ENCODE measurements around the gene PAPLN.
"Not testable (repeated sequence)": the region's sequence is repeated elsewhere in the genome, so short reads cannot be mapped to it uniquely, and the experiment has no call there.

PAPLN gene

GRCh38 chr14:73237219-73237785 lies at the start of gene PAPLN:
TSS of gene PAPLN (plus strand) at chr14:73237506. CDS start at chr14:73239779, 2,273 bp downstream.
- no peak for TF ChIP-seq CTCF (conservative IDR thresholded peaks at IDR 0.05)
- TF ChIP-seq ZFX (IDR thresholded peaks at IDR 0.05): no peak
- no peak within 1 kb of the TSS for H3K27ac ChIP-seq

GRCh38 chr14:73188501-73188911 lies 48.8 kb upstream of the PAPLN start:
- TF ChIP-seq CTCF (conservative IDR thresholded peaks at IDR 0.05) (no peak), ZFX (IDR thresholded peaks at IDR 0.05) (no peak)
- H3K27ac ChIP-seq: no peak overlapping the region

GRCh38 chr14:73189651-73190050 lies 47.7 kb upstream of the PAPLN start:
- H3K27ac ChIP-seq: no peak overlapping the region
- TF ChIP-seq ZFX (IDR thresholded peaks at IDR 0.05) (no peak), CTCF (conservative IDR thresholded peaks at IDR 0.05) (no peak)

GRCh38 chr14:73191441-73191840 lies 45.9 kb upstream of the PAPLN start:
- TF ChIP-seq ZFX (IDR thresholded peaks at IDR 0.05) (no peak), CTCF (conservative IDR thresholded peaks at IDR 0.05) (no peak)

GRCh38 chr14:73194306-73194705 lies 43.0 kb upstream of the PAPLN start:
- not testable (repeated sequence) for H3K27ac ChIP-seq

More at GRCh38 chr14:73191441-73191840, 45.9 kb upstream of the PAPLN start:
- H3K27ac ChIP-seq: no peak overlapping the region

- TF ChIP-seq CTCF (conservative IDR thresholded peaks at IDR 0.05): no peak
- TF ChIP-seq ZFX (IDR thresholded peaks at IDR 0.05): no peak
- no peak overlapping the region for H3K27ac ChIP-seq
Measured at GRCh38 chr14:73198253-73198652, 39.1 kb upstream of the PAPLN start.

- TF ChIP-seq ZFX (IDR thresholded peaks at IDR 0.05) (no peak), CTCF (conservative IDR thresholded peaks at IDR 0.05) (no peak)
- no peak overlapping the region for H3K27ac ChIP-seq
Measured at GRCh38 chr14:73203527-73203926, 33.8 kb upstream of the PAPLN start.

- no peak for TF ChIP-seq CTCF (conservative IDR thresholded peaks at IDR 0.05)
- no peak overlapping the region for H3K27ac ChIP-seq
Measured at GRCh38 chr14:73207615-73208014, 29.7 kb upstream of the PAPLN start.

All from C4-2B (cell line).